DND-41 (cell line): ENCODE results near the gene SPTBN5.

ENCODE experiments used
- ATAC-seq: fragments of 200-7000 bp; cut with Tn5 transposase; 3 replicates; pipeline ENCODE4 v1.9.1; 2021; ENCODE audit warnings: low read depth; ENCODE audit not compliant: insufficient read depth
- DNase-seq: peaks from one replicate; pipeline ENCODE4 v3.0.0-alpha.2; 2020
- H2AFZ ChIP-seq: 2 replicates; pipeline ENCODE4 v1.6.0; 2012; ENCODE audit warnings: low read depth, low read length
- H3K27ac ChIP-seq: 2 replicates; pipeline ENCODE4 v1.5.1; 2012; ENCODE audit warnings: low read length, inconsistent platforms
- H3K27me3 ChIP-seq: fragments of 200-600 bp; sonication (generic); 2 replicates; pipeline ENCODE4 v1.6.0; 2012; ENCODE audit warnings: low read length, mild to moderate bottlenecking, inconsistent platforms; ENCODE audit not compliant: insufficient read depth, poor library complexity
- H3K36me3 ChIP-seq: 2 replicates; pipeline ENCODE4 v1.5.1; 2012; ENCODE audit warnings: low read length, inconsistent platforms; ENCODE audit not compliant: insufficient read depth
- H3K4me1 ChIP-seq: 2 replicates; pipeline ENCODE4 v1.5.1; 2012; ENCODE audit warnings: mild to moderate bottlenecking, low read length; ENCODE audit not compliant: insufficient read depth
- H3K4me2 ChIP-seq: 2 replicates; pipeline ENCODE4 v1.6.0; 2012; ENCODE audit warnings: mild to moderate bottlenecking, moderate library complexity, low read length, inconsistent platforms; ENCODE audit not compliant: insufficient read depth
- H3K4me3 ChIP-seq, 2 experiments: fragments of 200-600 bp in 1 of 2; shearing (Covaris generic) in 1 of 2; 2 replicates each; pipeline ENCODE4 v1.5.1; 2012 to 2016; ENCODE audit warnings: inconsistent platforms in 2 of 2, low read length in 2 of 2, mild to moderate bottlenecking in 2 of 2, low read depth in 1 of 2, moderate library complexity in 1 of 2
- H3K79me2 ChIP-seq: 2 replicates; pipeline ENCODE4 v1.6.0; 2012; ENCODE audit warnings: low read length, inconsistent platforms; ENCODE audit not compliant: insufficient read depth
- H3K9ac ChIP-seq: 2 replicates; pipeline ENCODE4 v1.6.0; 2012; ENCODE audit warnings: low read depth, mild to moderate bottlenecking, inconsistent platforms, low read length, moderate library complexity
- H3K9me3 ChIP-seq: 2 replicates; pipeline ENCODE4 v1.5.1; 2012; ENCODE audit warnings: low read length, moderate library complexity, mild to moderate bottlenecking, inconsistent platforms; ENCODE audit not compliant: insufficient read depth, severe bottlenecking
- H4K20me1 ChIP-seq: 2 replicates; pipeline ENCODE4 v1.6.0; 2012; ENCODE audit warnings: low read length; ENCODE audit not compliant: insufficient read depth
- EZH2 ChIP-seq: IDR thresholded peaks from 3 replicates; pipeline ENCODE4 v1.6.1; 2012; ENCODE audit warnings: borderline replicate concordance, low read depth, mild to moderate bottlenecking, moderate library complexity, low read length, inconsistent platforms; ENCODE audit not compliant: severe bottlenecking
- TF ChIP-seq, protein P1 (sequence below): IDR thresholded peaks from 2 replicates; pipeline ENCODE4 v1.5.1; 2012; ENCODE audit warnings: borderline replicate concordance, low read length, moderate library complexity, mild to moderate bottlenecking; ENCODE audit not compliant: poor library complexity, severe bottlenecking; ENCODE audit errors: extremely low read depth

Gene SPTBN5

DNA sequence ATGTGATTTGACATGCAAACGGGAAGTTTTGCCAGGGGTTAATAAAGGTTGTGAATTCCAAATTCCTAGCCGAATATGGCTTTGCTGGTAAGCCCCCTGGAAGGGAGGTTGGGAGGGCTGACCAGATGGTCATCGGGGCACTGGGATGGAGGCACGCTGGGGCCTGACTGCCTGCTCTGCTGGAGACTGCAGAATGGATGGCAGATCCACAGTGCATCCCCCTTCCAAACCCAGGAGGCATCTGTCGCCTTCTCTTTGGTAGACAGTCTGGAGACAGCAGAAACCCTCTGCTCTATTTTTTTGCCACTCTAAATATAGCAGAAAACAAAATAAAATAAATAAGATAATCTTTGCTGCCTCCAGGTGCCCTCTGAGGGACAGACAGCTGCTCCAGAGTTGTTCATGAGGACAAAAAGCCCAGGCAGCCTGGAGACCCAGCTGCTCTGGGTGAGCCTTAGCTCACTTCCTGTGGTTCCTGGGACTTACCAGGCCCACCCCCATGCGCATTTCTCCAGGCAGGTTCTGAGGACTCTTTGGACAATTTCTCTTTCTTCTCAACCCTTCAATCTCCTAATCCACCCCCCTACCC, 6.1 kb upstream of the SPTBN5 start:
- Histone ChIP-seq H3K4me3 (no peak overlapping the region), H3K9ac (no peak overlapping the region), H3K27ac (no peak overlapping the region), H3K36me3 (no peaks in the 10 kb centered on the region), H3K9me3 (no peaks in the 10 kb centered on the region), H3K79me2 (no peaks in the 10 kb centered on the region), H3K4me1 (peaks cover 7% of the 10 kb centered on the region; the same call in 1 of the 2 replicates), H4K20me1 (no peaks in the 10 kb centered on the region), H2AFZ (no peak overlapping the region), H3K4me2 (no peak overlapping the region), H3K27me3 (no peaks in the 10 kb centered on the region)
- TF ChIP-seq, protein P1, sequence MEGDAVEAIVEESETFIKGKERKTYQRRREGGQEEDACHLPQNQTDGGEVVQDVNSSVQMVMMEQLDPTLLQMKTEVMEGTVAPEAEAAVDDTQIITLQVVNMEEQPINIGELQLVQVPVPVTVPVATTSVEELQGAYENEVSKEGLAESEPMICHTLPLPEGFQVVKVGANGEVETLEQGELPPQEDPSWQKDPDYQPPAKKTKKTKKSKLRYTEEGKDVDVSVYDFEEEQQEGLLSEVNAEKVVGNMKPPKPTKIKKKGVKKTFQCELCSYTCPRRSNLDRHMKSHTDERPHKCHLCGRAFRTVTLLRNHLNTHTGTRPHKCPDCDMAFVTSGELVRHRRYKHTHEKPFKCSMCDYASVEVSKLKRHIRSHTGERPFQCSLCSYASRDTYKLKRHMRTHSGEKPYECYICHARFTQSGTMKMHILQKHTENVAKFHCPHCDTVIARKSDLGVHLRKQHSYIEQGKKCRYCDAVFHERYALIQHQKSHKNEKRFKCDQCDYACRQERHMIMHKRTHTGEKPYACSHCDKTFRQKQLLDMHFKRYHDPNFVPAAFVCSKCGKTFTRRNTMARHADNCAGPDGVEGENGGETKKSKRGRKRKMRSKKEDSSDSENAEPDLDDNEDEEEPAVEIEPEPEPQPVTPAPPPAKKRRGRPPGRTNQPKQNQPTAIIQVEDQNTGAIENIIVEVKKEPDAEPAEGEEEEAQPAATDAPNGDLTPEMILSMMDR: peak; percentile 31
- no peak for TF ChIP-seq EZH2
- ATAC-seq: peak; percentile 73
- peak; percentile 28 for DNase-seq

DNA sequence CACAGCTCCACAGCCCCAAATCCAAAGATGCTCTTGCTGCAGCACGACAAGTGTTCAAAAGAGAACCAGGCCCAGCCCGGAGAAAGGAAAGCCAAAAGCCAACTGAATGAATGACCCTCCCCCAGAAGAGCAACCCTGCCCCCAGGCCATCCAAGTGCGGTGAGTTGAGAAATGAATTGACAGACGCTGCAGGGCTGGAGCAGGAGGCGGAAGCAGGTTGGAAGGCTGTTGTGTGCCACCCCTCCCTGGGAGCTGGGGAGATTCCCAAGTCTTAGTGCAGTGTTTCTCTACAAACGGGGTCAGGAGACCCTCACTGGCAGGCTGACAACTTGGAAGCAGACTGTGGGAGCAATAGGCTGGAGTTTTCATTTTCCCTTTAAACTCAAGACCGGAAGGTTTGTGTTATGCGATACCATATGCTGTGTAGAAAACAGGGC, 3.5 kb upstream of the SPTBN5 start:
- Histone ChIP-seq H3K4me1 (peaks cover 7% of the 10 kb centered on the region; the same call in 1 of the 2 replicates), H3K4me2 (no peak overlapping the region), H3K9me3 (no peaks in the 10 kb centered on the region), H3K79me2 (no peaks in the 10 kb centered on the region), H3K9ac (no peak overlapping the region), H2AFZ (no peak overlapping the region), H3K27me3 (no peaks in the 10 kb centered on the region), H3K36me3 (no peaks in the 10 kb centered on the region), H4K20me1 (no peaks in the 10 kb centered on the region), H3K4me3 (no peak overlapping the region), H3K27ac (no peak overlapping the region)
- ATAC-seq: no peak
- TF ChIP-seq EZH2: no peak
- TF ChIP-seq, protein P1: no peak
- no peak for DNase-seq

DNA sequence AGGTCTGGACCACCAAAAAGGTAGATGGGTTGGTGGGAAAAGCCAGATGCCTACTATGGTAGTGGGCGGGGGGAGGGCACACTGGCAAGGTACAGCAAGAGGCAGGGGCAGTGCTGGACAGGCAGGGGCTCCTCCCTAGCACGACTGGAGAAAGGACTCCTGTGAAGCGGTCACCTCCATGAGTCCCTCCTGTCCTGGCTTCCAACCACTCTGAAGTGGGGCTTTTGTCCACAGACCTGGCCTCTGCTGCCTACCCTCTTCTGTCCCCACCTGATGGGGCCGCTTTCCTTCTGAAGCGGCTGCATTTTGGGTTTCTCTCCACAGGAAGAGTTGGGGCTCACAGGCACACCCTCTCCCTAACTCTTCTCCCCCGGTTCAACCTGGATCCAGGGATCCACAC, 2.7 kb upstream of the SPTBN5 start:
- H3K9ac ChIP-seq: no peak overlapping the region
- no peaks in the 10 kb centered on the region for H3K27me3 ChIP-seq
- H4K20me1 ChIP-seq: no peaks in the 10 kb centered on the region
- H3K4me2 ChIP-seq: no peak overlapping the region
- no peak overlapping the region for H3K4me3 ChIP-seq
- no peaks in the 10 kb centered on the region for H3K36me3 ChIP-seq
- DNase-seq (no peak), ATAC-seq (no peak)
- no peaks in the 10 kb centered on the region for H3K79me2 ChIP-seq
- no peak overlapping the region for H3K27ac ChIP-seq
- TF ChIP-seq, protein P1: no peak
- TF ChIP-seq EZH2: no peak
- no peak overlapping the region for H2AFZ ChIP-seq
- H3K9me3 ChIP-seq: no peaks in the 10 kb centered on the region
- peaks cover 7% of the 10 kb centered on the region; the same call in 1 of the 2 replicates for H3K4me1 ChIP-seq
